Hippocampal formation (tissue), 2 donors: ENCODE measurements around the gene EZH2.

Experiments
- DNase-seq, 2 donors: peaks; one replicate each; lab custom pipeline; 2025; lab: John Stamatoyannopoulos, UW

EZH2 gene

DNA sequence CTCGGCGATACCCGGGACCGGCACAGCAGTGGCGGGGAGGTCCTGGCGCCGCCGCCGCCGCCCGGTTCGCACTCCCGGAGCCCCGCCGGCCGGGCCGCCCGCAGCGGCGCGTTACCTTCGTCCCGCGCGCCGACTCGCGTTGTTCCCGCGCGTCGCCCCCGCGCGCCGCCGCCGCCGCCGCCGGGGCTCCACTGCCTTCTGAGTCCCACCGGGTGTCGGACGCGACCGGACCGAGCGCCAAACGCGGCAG, at the start of gene EZH2:
EZH2 (minus strand) TSS at position 243 of the 250 bp plus-strand sequence. CDS start 36,993 bp downstream, outside the sequence.
- DNase-seq = no peak

DNA sequence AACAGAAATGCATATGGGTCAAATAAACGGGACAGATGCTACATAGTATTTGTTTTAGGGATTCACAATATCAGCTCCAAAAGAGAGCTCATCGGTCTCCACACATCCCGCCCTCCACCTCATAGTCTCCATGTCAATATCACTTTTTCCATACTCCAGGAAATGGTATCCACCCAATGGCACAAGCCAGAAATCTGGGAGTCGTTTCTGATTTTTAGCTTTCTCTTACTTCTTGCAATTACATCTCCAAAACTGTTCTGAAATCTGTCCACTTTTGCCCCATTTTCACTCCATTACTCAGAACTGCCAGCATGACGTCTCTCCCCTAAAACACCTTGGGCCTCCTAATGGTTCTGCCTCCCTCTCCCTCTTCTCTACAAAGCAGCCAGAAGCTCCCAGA, 47.4 kb upstream of the EZH2 start:
- DNase-seq = no peak

DNA sequence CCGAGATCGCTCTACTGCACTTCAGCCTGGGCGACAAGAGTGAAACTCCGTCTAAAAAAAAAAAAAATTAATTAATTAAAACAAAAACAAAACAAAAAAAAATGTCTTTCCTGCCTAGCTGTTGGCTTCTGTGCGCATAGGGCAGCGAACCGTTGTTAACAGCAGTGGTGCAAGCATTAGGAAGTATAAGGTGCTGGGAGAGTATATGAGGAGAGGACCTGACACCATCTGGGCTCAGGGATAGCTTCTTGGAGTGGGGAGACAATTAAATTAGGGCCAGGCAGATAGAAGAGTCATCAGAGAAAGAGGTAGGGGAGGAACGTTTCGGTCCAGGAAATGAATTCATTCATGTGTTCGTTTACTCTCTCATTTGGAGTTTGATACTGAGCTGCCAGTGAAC, 46.2 kb upstream of the EZH2 start:
- DNase-seq = no peak

DNA sequence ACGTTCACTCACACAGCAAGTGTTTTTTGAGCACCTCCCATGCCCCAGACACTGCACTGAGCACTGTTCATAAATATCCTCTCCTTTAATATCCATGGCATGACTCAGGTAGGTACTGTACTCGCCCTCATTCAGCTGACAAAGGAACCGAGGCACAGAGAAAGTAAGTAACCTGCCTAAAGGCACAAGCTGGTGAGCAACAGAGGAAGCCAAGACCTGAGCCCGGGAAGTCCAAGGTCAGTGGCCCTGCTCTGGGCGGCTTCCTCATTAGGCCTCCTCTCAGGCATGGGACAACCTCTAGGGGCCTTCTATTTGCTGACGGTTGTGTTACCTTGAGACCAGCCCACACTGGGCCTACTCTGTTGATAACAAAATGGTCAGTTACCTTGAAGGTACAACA, 45.1 kb upstream of the EZH2 start:
- no peak for DNase-seq

DNA sequence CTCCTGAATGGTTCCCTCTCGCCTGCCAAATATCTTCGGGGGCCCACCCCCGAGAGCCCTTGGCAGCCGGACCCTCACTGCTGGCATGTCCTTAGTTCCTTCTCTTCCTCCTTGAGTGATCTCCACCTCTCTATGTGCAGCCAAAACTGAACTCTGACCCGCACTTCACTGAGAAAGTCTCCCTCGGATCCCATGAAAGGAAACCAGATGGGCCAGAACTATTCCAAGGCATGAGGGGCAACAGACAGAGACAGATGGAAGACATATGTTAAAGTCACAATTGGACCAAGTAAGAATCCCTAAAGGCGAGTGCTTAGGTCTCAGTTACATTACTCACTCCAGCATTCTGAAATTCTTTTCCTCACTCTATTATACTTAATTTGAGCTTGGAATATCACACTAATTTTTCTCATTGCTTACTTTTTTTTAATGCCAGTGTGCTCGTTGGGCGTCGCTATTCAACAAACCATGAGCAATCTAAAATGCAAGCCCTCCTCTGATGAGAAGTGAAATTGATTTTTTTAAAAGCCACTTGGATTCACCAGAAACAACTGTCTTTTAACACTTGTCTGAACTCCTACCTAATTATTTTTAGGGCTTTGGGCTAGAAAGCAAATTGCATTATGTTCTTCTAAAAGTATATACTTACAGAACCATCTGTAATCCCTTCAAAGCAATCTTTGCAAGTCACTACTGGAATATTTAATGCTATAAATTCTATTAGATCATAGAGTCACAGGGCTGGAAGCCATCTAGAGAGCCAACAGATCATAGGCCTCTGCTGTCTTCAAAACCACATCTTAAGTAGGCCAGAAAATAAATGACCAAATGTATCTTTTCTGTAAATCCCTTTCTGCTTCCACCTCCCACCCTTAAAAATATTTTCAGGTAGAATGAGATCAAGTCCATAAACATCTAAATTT, 43.3 kb upstream of the EZH2 start:
- no peak for DNase-seq

GRCh38 chr7:148925836-148926235, 41.7 kb upstream of the EZH2 start:
- no peak for DNase-seq

DNA sequence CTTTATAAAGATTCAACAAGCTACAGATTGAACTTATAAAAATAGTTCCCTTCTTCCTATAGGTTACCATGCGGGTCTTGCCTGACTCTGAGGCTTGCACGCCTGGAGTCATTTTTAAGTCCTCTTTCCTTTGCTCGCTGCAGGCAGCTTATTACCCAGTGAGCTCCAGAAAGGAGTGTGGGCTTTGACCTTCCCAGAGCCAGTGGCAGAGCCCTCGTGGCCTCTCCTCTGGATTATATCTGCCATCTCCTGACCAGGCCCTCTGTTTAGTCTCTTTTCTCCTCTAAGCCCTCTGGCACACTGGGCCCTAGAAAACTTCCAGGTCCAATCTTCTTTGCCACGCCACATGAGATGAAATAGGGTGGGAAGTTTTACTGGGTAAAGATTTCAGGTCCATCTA, 39.9 kb upstream of the EZH2 start:
- no peak for DNase-seq

- no peak for DNase-seq
These were observed 37.7 kb upstream of the EZH2 start for GRCh38 chr7:148921806-148922205.

DNA sequence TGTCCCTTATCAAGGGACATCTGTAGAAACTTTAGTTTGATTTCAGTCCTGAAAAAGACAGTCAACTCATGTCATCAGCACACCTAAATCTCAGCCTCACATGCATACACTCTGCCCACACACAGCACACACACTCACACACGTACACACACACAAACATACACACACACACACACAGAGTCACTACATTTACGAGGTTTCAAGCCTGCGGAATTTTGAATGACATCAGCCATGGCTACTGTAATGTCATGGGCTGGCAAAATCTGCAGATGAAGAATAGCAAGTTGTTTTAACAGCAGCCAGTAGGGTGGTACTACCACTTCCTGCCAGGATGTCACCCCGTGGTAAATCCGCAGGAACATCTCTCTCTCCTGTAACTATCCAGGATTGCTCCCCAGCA, 37.1 kb upstream of the EZH2 start:
- no peak for DNase-seq

DNA sequence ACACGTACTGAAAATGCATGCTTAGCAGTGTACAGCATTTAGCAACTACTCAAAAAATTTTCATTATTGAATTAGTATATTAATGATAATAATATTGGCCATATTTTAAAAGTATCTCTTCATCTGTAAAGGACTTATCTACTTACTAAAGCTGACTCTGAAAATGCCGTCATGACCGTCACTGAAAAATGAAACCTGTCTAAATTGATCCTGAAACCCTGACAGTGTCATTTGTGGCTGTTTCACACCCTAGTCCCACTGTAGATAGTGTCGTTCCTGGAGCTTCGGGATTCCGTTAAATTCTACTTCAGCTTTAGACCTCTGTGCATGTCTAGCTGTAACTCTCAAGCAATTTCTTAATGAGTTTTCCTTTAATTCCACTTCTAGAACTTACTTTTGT, 35.8 kb upstream of the EZH2 start:
- DNase-seq = no peak

DNA sequence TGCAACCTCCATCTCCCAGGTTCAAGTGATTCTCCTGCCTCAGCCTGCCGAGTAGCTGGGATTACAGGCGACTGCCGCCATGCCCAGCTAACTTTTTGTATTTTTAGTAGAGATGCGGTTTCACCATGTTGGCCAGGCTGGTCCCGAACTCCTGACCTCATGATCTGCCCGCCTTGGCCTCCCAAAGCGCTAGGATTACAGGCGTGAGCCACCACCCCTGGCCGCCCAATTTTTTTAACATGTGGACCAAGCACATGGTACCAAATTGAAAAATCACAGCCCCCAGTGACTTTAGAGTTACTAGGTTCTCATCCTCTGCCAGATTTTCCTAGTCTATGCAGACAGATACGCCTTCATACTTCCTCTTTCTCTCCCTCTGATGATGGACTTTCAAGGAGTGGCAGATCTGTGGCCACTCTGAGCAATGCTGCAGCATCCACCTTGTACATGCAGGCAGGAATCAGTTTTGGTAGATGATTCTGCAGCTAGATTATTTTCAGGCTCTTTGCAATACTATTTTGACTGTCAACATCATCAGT, 34.0 kb upstream of the EZH2 start:
- DNase-seq = no peak

- no peak for DNase-seq
These were observed 32.1 kb upstream of the EZH2 start for GRCh38 chr7:148916186-148916585.

GRCh38 chr7:148915211-148915610, 31.1 kb upstream of the EZH2 start:
- DNase-seq = no peak

DNA sequence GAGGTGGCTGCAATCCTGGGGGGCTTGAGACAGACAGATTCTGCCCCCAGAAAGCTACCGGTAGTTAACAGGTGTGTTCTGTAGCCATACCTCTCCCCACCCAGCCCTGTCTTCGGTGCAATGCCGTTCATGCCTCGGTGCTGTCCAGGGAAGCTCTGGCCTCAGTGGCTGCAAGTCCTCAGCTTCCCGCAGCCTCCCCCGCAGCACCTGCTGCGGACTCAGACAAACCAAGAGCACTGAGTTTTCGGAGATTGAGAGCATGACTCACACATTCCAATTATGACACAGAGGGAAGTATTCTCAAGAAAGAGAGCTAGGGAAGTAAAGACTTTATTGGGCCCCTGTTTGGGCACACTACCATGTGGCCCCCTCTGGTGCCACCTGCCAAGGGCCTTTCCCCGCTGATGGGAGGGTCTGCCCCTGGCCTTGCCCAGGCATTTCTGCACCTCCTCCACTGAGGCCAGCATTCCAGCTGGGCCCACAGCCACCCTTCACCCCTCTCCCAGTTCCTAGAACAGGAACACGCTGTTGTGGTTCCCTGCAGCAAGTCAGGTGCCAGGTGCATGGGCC, 30.2 kb upstream of the EZH2 start:
- no peak for DNase-seq

DNA sequence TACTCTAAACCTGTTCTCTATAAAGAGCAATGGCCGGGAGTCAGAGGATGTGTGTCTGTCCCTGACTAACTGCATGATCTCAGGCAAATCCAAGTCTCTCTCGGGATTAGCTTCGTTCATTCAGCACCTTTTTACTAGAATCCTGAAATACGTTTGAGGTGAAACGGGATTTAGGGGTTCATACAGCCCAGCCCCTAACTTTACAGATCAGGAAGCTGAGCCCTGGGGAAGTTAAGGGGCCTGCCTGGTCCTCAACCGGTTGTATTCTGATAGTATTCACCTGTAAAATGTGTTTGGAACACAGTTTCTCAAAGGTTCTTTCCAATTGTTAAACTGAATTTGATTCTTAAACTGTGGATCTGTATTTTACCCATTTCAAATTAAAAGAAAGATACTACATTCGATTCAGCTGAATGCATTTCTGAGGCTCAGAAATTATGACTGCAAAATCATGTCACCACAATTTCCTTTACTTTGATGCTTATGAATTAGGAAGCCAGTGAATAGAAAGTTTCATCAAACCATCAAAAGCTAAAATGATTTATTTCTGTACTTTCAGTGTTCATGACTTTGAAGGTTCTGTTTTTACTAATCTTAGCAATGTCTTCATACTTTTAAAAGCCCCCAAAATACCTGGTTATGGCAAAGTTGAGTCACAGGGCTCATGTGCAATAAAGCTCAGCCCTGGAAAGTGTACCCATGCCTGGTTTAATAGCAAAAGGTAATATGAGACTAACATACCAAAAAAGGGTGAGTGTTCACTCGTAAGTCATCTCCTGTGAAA, 28.9 kb upstream of the EZH2 start:
- DNase-seq = no peak

GRCh38 chr7:148912151-148912550, 28.1 kb upstream of the EZH2 start:
- no peak for DNase-seq

- DNase-seq = no peak
These were observed 27.5 kb upstream of the EZH2 start for GRCh38 chr7:148911626-148912025.

DNA sequence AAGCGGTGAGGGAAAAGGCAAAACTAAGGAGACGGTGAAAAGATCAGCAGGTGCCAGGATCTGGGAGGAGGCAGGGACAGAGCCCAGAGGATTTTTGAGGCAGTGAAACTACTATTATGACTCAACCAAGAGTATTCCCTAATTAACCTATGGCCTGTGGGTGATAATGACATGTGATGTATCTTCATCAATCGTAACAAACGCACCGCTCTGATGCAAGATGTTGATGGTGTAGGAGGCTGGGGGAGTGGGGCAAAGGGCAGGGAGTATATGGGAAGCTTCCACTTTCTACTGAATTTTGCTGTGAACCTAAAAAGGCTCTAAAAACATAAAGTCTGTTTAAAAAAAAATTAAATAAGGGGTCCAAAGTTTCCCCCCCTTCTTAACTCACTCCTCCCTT, 25.5 kb upstream of the EZH2 start:
- no peak for DNase-seq

GRCh38 chr7:148906707-148907498, 22.8 kb upstream of the EZH2 start:
- no peak for DNase-seq

DNA sequence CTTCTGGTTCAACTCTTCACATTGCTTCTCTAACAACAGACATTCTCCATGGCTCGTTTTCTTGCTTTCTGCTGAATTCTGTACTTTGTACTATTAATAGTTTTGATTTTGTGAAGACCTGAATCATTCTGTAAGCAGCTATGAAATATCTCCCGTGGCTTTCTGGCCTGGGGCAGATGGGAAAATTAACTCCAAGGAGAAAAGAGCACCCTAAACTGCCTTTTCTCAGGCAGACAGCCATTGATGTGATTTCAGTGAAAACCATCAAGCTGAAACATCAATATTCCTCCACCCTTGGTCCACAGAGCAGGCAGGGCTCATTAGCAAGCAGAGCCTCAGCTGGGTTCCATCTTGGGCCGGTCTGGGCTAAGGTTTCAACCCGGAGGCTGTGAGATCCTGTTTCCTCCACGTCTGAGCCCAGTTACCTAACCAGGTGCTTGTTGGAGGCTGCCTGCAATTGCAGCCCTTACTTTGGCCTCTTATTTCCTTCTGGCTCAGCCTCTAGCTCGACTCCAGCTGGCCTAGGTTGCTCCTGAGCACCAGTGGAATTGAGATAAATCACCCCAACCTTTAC, 21.1 kb upstream of the EZH2 start:
- no peak for DNase-seq

GRCh38 chr7:148903504-148903903, 19.4 kb upstream of the EZH2 start:
- no peak for DNase-seq

DNA sequence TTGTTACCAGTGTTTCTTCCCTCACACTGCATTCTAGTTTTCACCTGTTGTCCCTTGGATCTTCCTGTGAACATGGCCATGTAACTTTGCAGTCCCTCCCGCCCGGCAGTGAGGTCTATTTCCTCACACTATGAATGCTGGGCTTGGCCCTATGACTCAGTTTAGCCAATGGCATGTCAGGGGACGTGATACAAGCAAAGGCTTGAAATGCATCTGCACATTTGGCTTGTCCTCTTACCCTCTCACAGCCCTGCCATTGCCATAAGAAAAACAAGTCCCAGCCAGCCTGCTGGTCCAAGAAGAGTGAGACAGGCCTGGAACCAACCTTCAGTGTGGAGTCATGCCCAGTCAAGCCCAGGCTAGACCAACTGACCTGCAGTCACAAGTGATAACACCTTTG, 17.1 kb upstream of the EZH2 start:
- no peak for DNase-seq
